Esophagus squamous epithelium (tissue), 4 donors: ENCODE results near the gene VIPR1.

Experiments used
- CTCF ChIP-seq, 6 experiments: fragments of 450-650 bp in 4 of 6; fragments of 200-600 bp in 2 of 6; sonication (generic) in 2 of 6; IDR thresholded peaks; one replicate each; pipeline ENCODE4 v1.5.1; 2016 to 2019; ENCODE audit warnings: antibody characterized with exemption in 6 of 6, mild to moderate bottlenecking in 4 of 6, moderate library complexity in 4 of 6
- POLR2A ChIP-seq, 4 donors: fragments of 450-650 bp; IDR thresholded peaks; one replicate each; pipeline ENCODE4 v1.6.1; 2017; ENCODE audit warnings: antibody characterized with exemption in 4 of 4, mild to moderate bottlenecking in 4 of 4, moderate library complexity in 3 of 4

- no peak for TF ChIP-seq CTCF (IDR thresholded peaks at IDR 0.05)
- no peak for TF ChIP-seq POLR2A (IDR thresholded peaks at IDR 0.05)
Observed at GRCh38 chr3:42516443-42516842, 14.0 kb downstream of the VIPR1 start.
